IMR-90 (cell line): Measurements from ENCODE around the gene DPEP3. TPM values are rescaled to one million over a fixed set of nuclear protein-coding genes. Genes with fewer than 3 reads are reported as not detected.

Source experiments
- ATAC-seq: fragments of 200-7000 bp; cut with Tn5 transposase; 2 replicates; pipeline ENCODE4 v1.9.1; 2020; ENCODE audit warnings: low read depth, mild to moderate bottlenecking, moderate library complexity
- BruUV-seq: library from RNA; stranded (reverse); fragments of 400-500 nt; replicated peaks from 2 replicates; lab custom pipeline; 2021; lab: Mats Ljungman, UMichigan
- CTCF ChIA-PET: fragments of 300-600 bp; formaldehyde crosslinking; extraction: SDS; loops from one replicate; lab custom pipeline; 2021; ENCODE audit warnings: antibody characterized with exemption; lab: Yijun Ruan, JAX
- POLR2A ChIA-PET: fragments of 300-600 bp; sonication (Branson Sonifier 250); formaldehyde crosslinking; loops from one replicate; lab custom pipeline; 2022; ENCODE audit warnings: antibody characterized with exemption; ENCODE audit not compliant: unreplicated experiment; lab: Charles Lee
- DNase-seq: peaks from one replicate; pipeline ENCODE4 v3.0.0; 2013
- H2AFZ ChIP-seq: replicated peaks from 2 replicates; pipeline ENCODE3; 2013; ENCODE audit warnings: low read length, mild to moderate bottlenecking; ENCODE audit not compliant: poor library complexity
- H2AK5ac ChIP-seq: 2 replicates; pipeline ENCODE4 v1.6.1; 2013; ENCODE audit warnings: low read depth, low read length, inconsistent platforms
- H2AK9ac ChIP-seq: replicated peaks from 2 replicates; pipeline ENCODE3; 2013; ENCODE audit warnings: mild to moderate bottlenecking, low read depth, low read length, moderate library complexity; ENCODE audit not compliant: poor library complexity
- H2BK120ac ChIP-seq: 2 replicates; pipeline ENCODE4 v1.6.1; 2013; ENCODE audit warnings: low read depth, low read length, inconsistent platforms
- H2BK15ac ChIP-seq: 3 replicates; pipeline ENCODE4 v1.6.1; 2013; ENCODE audit warnings: low read depth, low read length, inconsistent platforms
- H2BK20ac ChIP-seq: 2 replicates; pipeline ENCODE4 v1.6.1; 2013; ENCODE audit warnings: low read depth, mild to moderate bottlenecking, inconsistent platforms, low read length, moderate library complexity
- H2BK5ac ChIP-seq: 2 replicates; pipeline ENCODE4 v1.6.1; 2013; ENCODE audit warnings: mild to moderate bottlenecking, low read depth, low read length, inconsistent platforms; ENCODE audit not compliant: poor library complexity, severe bottlenecking
- H3K14ac ChIP-seq: replicated peaks from 2 replicates; pipeline ENCODE4 v1.6.1; 2013; ENCODE audit warnings: low read depth, low read length, inconsistent platforms
- H3K18ac ChIP-seq: 2 replicates; pipeline ENCODE4 v1.6.1; 2013; ENCODE audit warnings: low read depth, low read length, control low read depth
- H3K23ac ChIP-seq: 2 replicates; pipeline ENCODE4 v1.6.1; 2013; ENCODE audit warnings: low read depth, low read length, inconsistent platforms
- H3K27ac ChIP-seq: 2 replicates; pipeline ENCODE4 v1.5.1; 2013; ENCODE audit warnings: mild to moderate bottlenecking, control low read depth, low read length; ENCODE audit not compliant: insufficient read depth
- H3K27me3 ChIP-seq: 2 replicates; pipeline ENCODE4 v1.6.1; 2013; ENCODE audit warnings: low read length; ENCODE audit not compliant: control insufficient read depth, insufficient read depth
- H3K36me3 ChIP-seq: 2 replicates; pipeline ENCODE4 v1.6.1; 2013; ENCODE audit warnings: low read length, mixed read lengths; ENCODE audit not compliant: control insufficient read depth, insufficient read depth
- H3K4ac ChIP-seq: 2 replicates; pipeline ENCODE4 v1.6.1; 2013; ENCODE audit warnings: low read depth, low read length, inconsistent platforms
- H3K4me1 ChIP-seq: 2 replicates; pipeline ENCODE4 v1.6.1; 2013; ENCODE audit warnings: low read length, mixed read lengths; ENCODE audit not compliant: control insufficient read depth, insufficient read depth
- H3K4me2 ChIP-seq: 2 replicates; pipeline ENCODE4 v1.6.1; 2013; ENCODE audit warnings: low read depth, mild to moderate bottlenecking, control low read depth, low read length, moderate library complexity
- H3K4me3 ChIP-seq: 2 replicates; pipeline ENCODE4 v1.5.1; 2013; ENCODE audit warnings: low read depth, mild to moderate bottlenecking, control low read depth, low read length, moderate library complexity; ENCODE audit not compliant: insufficient read depth
- H3K56ac ChIP-seq: 2 replicates; pipeline ENCODE4 v1.6.1; 2013; ENCODE audit warnings: low read length, inconsistent platforms; ENCODE audit not compliant: insufficient read depth; ENCODE audit errors: extremely low read depth
- H3K79me1 ChIP-seq, 2 experiments: 2 replicates each; pipeline ENCODE4 v1.6.1; 2013; ENCODE audit warnings: low read length in 2 of 2, inconsistent platforms in 1 of 2, low read depth in 1 of 2
- H3K9ac ChIP-seq: 2 replicates; pipeline ENCODE4 v1.6.1; 2013; ENCODE audit warnings: low read depth, low read length, control low read depth
- H3K9me1 ChIP-seq: 2 replicates; pipeline ENCODE4 v1.6.1; 2013; ENCODE audit warnings: low read length, inconsistent platforms; ENCODE audit not compliant: insufficient read depth
- H3K9me3 ChIP-seq: 2 replicates; pipeline ENCODE4 v1.6.1; 2013; ENCODE audit warnings: low read length; ENCODE audit not compliant: control insufficient read depth, insufficient read depth
- H4K20me1 ChIP-seq: 2 replicates; pipeline ENCODE4 v1.6.1; 2013; ENCODE audit warnings: low read length, inconsistent platforms; ENCODE audit not compliant: insufficient read depth
- H4K5ac ChIP-seq: 2 replicates; pipeline ENCODE4 v1.6.1; 2013; ENCODE audit warnings: mild to moderate bottlenecking, low read depth, low read length, control low read depth
- H4K8ac ChIP-seq, 2 experiments: 2 replicates each; pipeline ENCODE4 v1.6.1; 2013; ENCODE audit warnings: low read depth in 2 of 2, low read length in 2 of 2, control low read depth in 1 of 2, inconsistent platforms in 1 of 2
- H4K91ac ChIP-seq: 2 replicates; pipeline ENCODE4 v1.6.1; 2013; ENCODE audit warnings: low read depth, low read length, inconsistent platforms; ENCODE audit not compliant: insufficient read depth
- BHLHE40 ChIP-seq: fragments of 150-350 bp; IDR thresholded peaks from 2 replicates; pipeline ENCODE4 v1.6.1; 2016; ENCODE audit warnings: mild to moderate bottlenecking, low read depth, low read length
- CEBPB ChIP-seq: IDR thresholded peaks from 2 replicates; pipeline ENCODE4 v1.6.1; 2012; ENCODE audit warnings: low read depth, low read length, improper control_type of control experiment
- CHD1 ChIP-seq: IDR thresholded peaks from 2 replicates; pipeline ENCODE4 v1.6.1; 2012; ENCODE audit warnings: low read depth, low read length, improper control_type of control experiment
- FOS ChIP-seq: fragments of 150-350 bp; IDR thresholded peaks from 2 replicates; pipeline ENCODE4 v1.6.1; 2016; ENCODE audit warnings: low read depth, low read length
- MAFK ChIP-seq: IDR thresholded peaks from 2 replicates; pipeline ENCODE4 v1.6.1; 2012; ENCODE audit warnings: low read depth, low read length, improper control_type of control experiment
- MAZ ChIP-seq: IDR thresholded peaks from 2 replicates; pipeline ENCODE4 v1.6.1; 2012; ENCODE audit warnings: low read depth, mild to moderate bottlenecking, low read length, improper control_type of control experiment, moderate library complexity, borderline replicate concordance
- MXI1 ChIP-seq: IDR thresholded peaks from 2 replicates; pipeline ENCODE4 v1.6.1; 2012; ENCODE audit warnings: low read depth, mild to moderate bottlenecking, low read length, moderate library complexity, borderline replicate concordance
- POLR2A ChIP-seq: IDR thresholded peaks from 2 replicates; pipeline ENCODE4 v1.6.1; 2012; ENCODE audit warnings: mild to moderate bottlenecking, low read depth, low read length
- RAD21 ChIP-seq: IDR thresholded peaks from 2 replicates; pipeline ENCODE4 v1.6.1; 2012; ENCODE audit warnings: low read length, improper control_type of control experiment
- RCOR1 ChIP-seq: IDR thresholded peaks from 2 replicates; pipeline ENCODE4 v1.6.1; 2012; ENCODE audit warnings: mild to moderate bottlenecking, low read length, improper control_type of control experiment; ENCODE audit not compliant: insufficient replicate concordance
- RFX5 ChIP-seq: IDR thresholded peaks from 2 replicates; pipeline ENCODE4 v1.8.0; 2012; ENCODE audit warnings: low read depth, mild to moderate bottlenecking, low read length, moderate library complexity
- SMC3 ChIP-seq: fragments of 150-350 bp; IDR thresholded peaks from 2 replicates; pipeline ENCODE4 v1.6.1; 2016; ENCODE audit warnings: low read depth, mild to moderate bottlenecking, antibody characterized with exemption, low read length, moderate library complexity
- WGBS, 2 experiments: methylation state at CpG; one replicate each; pipeline versions ENCODE4 v1.1.5 to v1.1.7; 2013; ENCODE audit warnings: missing lambda C conversion rate in 2 of 2; ENCODE audit not compliant: insufficient read length in 1 of 2; ENCODE audit errors: extremely low coverage in 2 of 2; 5-methylcytosine and 5-hydroxymethylcytosine counted together
- dilution Hi-C: fragments of 300-500 bp; cut with HindIII; formaldehyde crosslinking; loops from one replicate; pipeline ENCODE4 v1.14.3; 2018; ENCODE audit warnings: low sequenced_read_pairs; ENCODE audit not compliant: unreplicated experiment
- in situ Hi-C: fragments of 300-500 bp; cut with MboI; formaldehyde crosslinking; loops from 3 replicates; pipeline ENCODE4 v1.14.3; 2019; ENCODE audit warnings: low sequenced_read_pairs, inconsistent platforms, mixed read lengths
- intact Hi-C: fragments of 100-400 bp; cut with micrococcal nuclease; formaldehyde crosslinking; loops from 2 replicates; pipeline ENCODE4 v1.10.0; 2022
- polyA plus RNA-seq, 3 experiments: library from polyadenylated mRNA; depleted of rRNA; stranded (reverse); fragments of >200 nt; gene quantifications; 2 replicates each; pipeline ENCODE4 v1.2.3, GENCODE V29; 2012; ENCODE audit warnings: low replicate concordance in 1 of 3
- total RNA-seq: library from RNA; depleted of rRNA; stranded (reverse); fragments of >200 nt; gene quantifications from 2 replicates; pipeline ENCODE4 v1.2.3, GENCODE V29; 2012
- TF ChIP-seq, protein P1 (sequence below): conservative IDR thresholded peaks from 2 replicates; pipeline ENCODE4 v1.5.1; 2012; ENCODE audit warnings: mild to moderate bottlenecking, low read depth, low read length, improper control_type of control experiment
- TF ChIP-seq, protein P2 (sequence below): fragments of 150-350 bp; IDR thresholded peaks from 2 replicates; pipeline ENCODE4 v1.6.1; 2016; ENCODE audit warnings: low read depth, mild to moderate bottlenecking, low read length, moderate library complexity, borderline replicate concordance
- TF ChIP-seq, protein P3 (sequence below): fragments of 150-350 bp; IDR thresholded peaks from 2 replicates; pipeline ENCODE4 v1.6.1; 2017; ENCODE audit warnings: mild to moderate bottlenecking, antibody characterized with exemption, low read length, low read depth

Gene DPEP3
- total and polyA plus RNA-seq, 2 of the 4 experiments (the other 2 are of a cell fraction), result not detected

DNA sequence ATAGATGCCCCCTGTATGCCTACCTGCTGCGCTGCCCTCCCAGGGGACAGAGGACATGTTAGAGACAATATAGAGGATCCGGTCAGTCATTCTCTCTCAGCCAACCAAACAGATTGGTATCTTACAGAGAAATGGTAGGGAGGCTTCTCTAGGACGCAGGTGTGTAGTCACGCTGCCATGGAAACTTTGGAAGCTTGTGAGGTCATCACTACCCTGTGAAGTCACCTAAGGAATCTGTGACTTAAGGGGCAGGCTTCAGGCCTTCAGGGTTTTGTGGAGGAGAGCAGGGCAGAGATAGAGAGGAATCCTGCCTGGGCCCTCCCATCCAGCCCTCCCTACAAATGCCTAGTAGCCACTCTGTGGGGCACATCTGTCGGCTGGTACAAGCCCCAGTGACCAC is 35.4 kb upstream of the DPEP3 start, which contains the start of gene DPEP2NB:
DPEP2NB (minus strand) TSS at position 231 of the 400 bp plus-strand sequence; CDS start at position 90, 141 bp downstream.
- Histone ChIP-seq H2AK9ac (peak within 1 kb of the TSS; percentile 55), H3K4me2 (no peak within 1 kb of the TSS), H3K23ac (no peak within 1 kb of the TSS), H3K18ac (no peak within 1 kb of the TSS), H2AFZ (no peak within 1 kb of the TSS), H3K9ac (no peak within 1 kb of the TSS), H4K5ac (no peak within 1 kb of the TSS), H2BK120ac (no peak within 1 kb of the TSS), H3K27ac (no peak within 1 kb of the TSS), H4K8ac (no peak within 1 kb of the TSS), H2AK5ac (no peak within 1 kb of the TSS), H2BK5ac (no peak within 1 kb of the TSS), H3K56ac (no peak within 1 kb of the TSS), H3K4me3 (no peak within 1 kb of the TSS), H3K4ac (no peak within 1 kb of the TSS), H3K27me3 (peaks cover 9% of the 10 kb centered on the region), H4K91ac (no peak within 1 kb of the TSS), H4K20me1 (no peaks in the 10 kb centered on the region), H3K36me3 (no peaks in the 10 kb centered on the region), H3K79me1 (no peaks in the 10 kb centered on the region), H2BK15ac (no peak within 1 kb of the TSS), H3K14ac (no peak within 1 kb of the TSS), H3K9me3 (no peaks in the 10 kb centered on the region), H2BK20ac (no peak within 1 kb of the TSS), H3K9me1 (peaks cover 2% of the 10 kb centered on the region; the same call in 1 of the 2 replicates), H3K4me1 (no peaks in the 10 kb centered on the region)
- no peak for DNase-seq
- no TSS peak for BruUV-seq
- POLR2A ChIA-PET, result interaction anchor here (0.5 kb wide), 1 partner anchor 707 kb away, joined by 17 read pairs; no protein-coding TSS in a partner anchor
- intact Hi-C loops (no loop called here), dilution Hi-C loops (no loop called here), in situ Hi-C loops (no loop called here)
- TF ChIP-seq SMC3 (no peak), RFX5 (no peak), FOS (no peak), MAZ (no peak), MXI1 (no peak), RAD21 (no peak), POLR2A (no peak), CHD1 (no peak), BHLHE40 (no peak), CEBPB (no peak), RCOR1 (no peak), MAFK (no peak)
- TF ChIP-seq, protein P1, sequence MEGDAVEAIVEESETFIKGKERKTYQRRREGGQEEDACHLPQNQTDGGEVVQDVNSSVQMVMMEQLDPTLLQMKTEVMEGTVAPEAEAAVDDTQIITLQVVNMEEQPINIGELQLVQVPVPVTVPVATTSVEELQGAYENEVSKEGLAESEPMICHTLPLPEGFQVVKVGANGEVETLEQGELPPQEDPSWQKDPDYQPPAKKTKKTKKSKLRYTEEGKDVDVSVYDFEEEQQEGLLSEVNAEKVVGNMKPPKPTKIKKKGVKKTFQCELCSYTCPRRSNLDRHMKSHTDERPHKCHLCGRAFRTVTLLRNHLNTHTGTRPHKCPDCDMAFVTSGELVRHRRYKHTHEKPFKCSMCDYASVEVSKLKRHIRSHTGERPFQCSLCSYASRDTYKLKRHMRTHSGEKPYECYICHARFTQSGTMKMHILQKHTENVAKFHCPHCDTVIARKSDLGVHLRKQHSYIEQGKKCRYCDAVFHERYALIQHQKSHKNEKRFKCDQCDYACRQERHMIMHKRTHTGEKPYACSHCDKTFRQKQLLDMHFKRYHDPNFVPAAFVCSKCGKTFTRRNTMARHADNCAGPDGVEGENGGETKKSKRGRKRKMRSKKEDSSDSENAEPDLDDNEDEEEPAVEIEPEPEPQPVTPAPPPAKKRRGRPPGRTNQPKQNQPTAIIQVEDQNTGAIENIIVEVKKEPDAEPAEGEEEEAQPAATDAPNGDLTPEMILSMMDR, result no peak
- TF ChIP-seq, protein P2, sequence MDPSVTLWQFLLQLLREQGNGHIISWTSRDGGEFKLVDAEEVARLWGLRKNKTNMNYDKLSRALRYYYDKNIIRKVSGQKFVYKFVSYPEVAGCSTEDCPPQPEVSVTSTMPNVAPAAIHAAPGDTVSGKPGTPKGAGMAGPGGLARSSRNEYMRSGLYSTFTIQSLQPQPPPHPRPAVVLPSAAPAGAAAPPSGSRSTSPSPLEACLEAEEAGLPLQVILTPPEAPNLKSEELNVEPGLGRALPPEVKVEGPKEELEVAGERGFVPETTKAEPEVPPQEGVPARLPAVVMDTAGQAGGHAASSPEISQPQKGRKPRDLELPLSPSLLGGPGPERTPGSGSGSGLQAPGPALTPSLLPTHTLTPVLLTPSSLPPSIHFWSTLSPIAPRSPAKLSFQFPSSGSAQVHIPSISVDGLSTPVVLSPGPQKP, result no peak
- TF ChIP-seq, protein P3, sequence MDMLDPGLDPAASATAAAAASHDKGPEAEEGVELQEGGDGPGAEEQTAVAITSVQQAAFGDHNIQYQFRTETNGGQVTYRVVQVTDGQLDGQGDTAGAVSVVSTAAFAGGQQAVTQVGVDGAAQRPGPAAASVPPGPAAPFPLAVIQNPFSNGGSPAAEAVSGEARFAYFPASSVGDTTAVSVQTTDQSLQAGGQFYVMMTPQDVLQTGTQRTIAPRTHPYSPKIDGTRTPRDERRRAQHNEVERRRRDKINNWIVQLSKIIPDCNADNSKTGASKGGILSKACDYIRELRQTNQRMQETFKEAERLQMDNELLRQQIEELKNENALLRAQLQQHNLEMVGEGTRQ, result no peak
- ATAC-seq, result no peak
- CTCF ChIA-PET, result no interaction called here
- WGBS, 2 experiments, result no CpG with 5 or more reads among the region's 5 CpGs
